Memory B cell (primary cell): Measurements from ENCODE around the gene ARHGAP6.

Experiments used
- ATAC-seq: fragments of 150-1000 bp; cut with Tn5 transposase; 2 replicates; pipeline ENCODE4 v1.10.0; 2021; ENCODE audit warnings: low read depth, mild to moderate bottlenecking, moderate library complexity
- DNase-seq, 2 donors: peaks; one replicate each; pipeline ENCODE4 v3.0.0; 2022; ENCODE audit warnings: low spot score in 2 of 2
- H3K27ac Mint-ChIP-seq: one replicate; pipeline ENCODE4 v1.8.0; 2022; ENCODE audit warnings: mild to moderate bottlenecking, moderate library complexity, mixed read lengths
- H3K27me3 Mint-ChIP-seq: one replicate; pipeline ENCODE4 v1.8.0; 2022; ENCODE audit warnings: mixed read lengths
- H3K36me3 Mint-ChIP-seq: one replicate; pipeline ENCODE4 v1.8.0; 2022; ENCODE audit warnings: mild to moderate bottlenecking, mixed read lengths
- H3K4me1 Mint-ChIP-seq: one replicate; pipeline ENCODE4 v1.8.0; 2022; ENCODE audit warnings: mixed read lengths
- H3K4me3 Mint-ChIP-seq: one replicate; pipeline ENCODE4 v1.8.0; 2022; ENCODE audit warnings: mild to moderate bottlenecking, moderate library complexity, mixed read lengths
- H3K9me3 Mint-ChIP-seq: one replicate; pipeline ENCODE4 v1.8.0; 2022; ENCODE audit warnings: mixed read lengths

The ARHGAP6 gene

DNA sequence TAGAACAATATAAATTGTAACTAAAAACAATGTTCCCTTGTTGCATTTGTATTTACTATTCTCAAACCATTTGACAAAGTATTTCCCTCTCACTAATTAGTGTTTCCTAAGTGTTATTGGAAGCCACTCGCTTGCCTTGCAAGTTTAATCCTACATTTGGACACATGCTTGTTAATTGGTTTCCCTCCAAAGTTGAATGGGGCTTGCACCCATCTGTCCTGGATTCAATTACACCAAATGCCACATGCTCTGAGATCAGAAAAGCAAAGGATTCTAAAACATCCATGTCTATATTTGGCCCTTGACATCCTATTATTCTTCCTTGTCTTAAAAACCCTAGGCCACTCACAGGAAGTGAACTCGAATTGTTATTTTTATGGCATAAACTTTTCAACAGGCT is 225.9 kb downstream of the ARHGAP6 start:
- Mint-ChIP-seq H3K9me3 (no peaks in the 10 kb centered on the region), H3K4me3 (no peak overlapping the region), H3K4me1 (peaks cover 3% of the 10 kb centered on the region), H3K27ac (no peak overlapping the region), H3K27me3 (peaks cover 6% of the 10 kb centered on the region), H3K36me3 (no peaks in the 10 kb centered on the region)
- no peak for ATAC-seq
- DNase-seq, result no peak

DNA sequence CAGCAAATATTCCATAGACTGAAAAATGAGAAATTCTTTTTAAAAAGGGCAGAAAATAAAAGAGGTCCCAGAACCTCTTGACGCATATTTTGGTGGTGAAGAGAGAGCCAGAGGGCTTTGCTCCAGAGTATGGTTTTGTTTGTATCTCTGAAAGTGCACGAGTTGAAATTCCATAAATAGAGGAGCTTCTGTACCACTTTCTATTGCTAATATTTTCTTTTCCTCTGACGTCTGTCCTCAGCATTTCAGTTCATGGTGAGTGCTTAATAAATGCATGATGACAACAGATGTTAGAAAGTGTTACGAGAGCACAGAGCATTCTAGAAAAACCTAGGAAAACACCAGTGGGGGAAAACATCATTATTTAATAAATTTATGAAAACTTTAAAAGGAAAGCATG is 227.0 kb downstream of the ARHGAP6 start:
- ATAC-seq (no peak), DNase-seq (no peak)
- H3K27me3 Mint-ChIP-seq, result peaks cover 6% of the 10 kb centered on the region
- no peaks in the 10 kb centered on the region for H3K36me3 Mint-ChIP-seq
- no peak overlapping the region for H3K4me3 Mint-ChIP-seq
- no peak overlapping the region for H3K27ac Mint-ChIP-seq
- H3K9me3 Mint-ChIP-seq, result no peaks in the 10 kb centered on the region
- no peaks in the 10 kb centered on the region for H3K4me1 Mint-ChIP-seq

DNA sequence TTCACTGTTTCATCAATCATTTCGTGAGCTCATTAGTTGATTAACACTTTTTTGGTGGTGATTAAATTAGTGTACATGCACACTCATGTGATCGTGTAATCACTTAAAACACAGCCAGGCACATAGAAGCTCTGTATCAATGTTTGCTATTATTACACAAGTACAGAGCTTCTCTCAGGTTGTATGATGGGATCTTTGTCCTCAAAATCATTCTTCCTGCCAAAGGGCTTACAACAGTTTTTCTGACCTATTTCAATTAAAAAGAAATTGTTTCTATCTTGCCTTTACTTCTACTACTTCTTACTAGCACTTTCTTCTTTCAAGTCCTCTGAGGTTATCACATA is 227.4 kb downstream of the ARHGAP6 start:
- Mint-ChIP-seq H3K27me3 (peaks cover 6% of the 10 kb centered on the region), H3K4me3 (no peak overlapping the region), H3K36me3 (no peaks in the 10 kb centered on the region), H3K4me1 (no peaks in the 10 kb centered on the region), H3K9me3 (no peaks in the 10 kb centered on the region), H3K27ac (no peak overlapping the region)
- DNase-seq, result no peak
- no peak for ATAC-seq

DNA sequence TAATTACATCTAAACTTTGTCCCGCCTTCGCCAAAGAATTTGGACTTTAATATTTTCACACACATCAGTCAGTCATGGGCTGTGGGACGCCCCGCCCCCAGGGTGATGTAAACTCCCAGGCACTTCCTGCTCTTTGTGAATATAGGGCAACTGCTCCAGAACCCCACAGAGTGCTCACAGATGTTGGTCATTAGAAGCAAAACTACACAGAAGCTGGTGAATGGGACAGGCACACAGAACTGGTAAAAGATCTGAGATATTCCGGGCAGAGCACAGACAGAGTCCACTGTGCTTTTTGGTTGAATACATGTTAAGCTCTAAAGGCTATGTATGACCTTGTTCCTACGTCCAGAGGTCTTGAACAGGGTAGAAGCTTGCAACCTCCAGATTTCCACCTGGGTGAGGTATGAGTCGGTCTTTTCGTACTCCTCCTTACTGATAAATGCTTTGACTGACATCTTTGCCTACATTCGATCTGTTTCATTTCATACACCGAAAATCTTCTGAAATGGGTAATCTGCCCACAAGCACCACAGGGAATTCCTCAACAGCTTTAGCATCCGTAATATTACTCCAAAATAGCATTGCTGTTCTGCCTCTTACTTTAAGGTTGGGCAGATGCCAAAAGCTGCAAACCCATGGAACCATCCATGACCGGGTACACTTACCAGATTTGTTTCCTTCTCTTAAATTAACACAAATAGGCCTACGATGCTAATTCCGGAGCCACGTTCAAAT is 227.9 kb downstream of the ARHGAP6 start:
- peaks cover 6% of the 10 kb centered on the region for H3K27me3 Mint-ChIP-seq
- ATAC-seq (no peak), DNase-seq (no peak)
- H3K27ac Mint-ChIP-seq, result no peak overlapping the region
- no peaks in the 10 kb centered on the region for H3K36me3 Mint-ChIP-seq
- no peaks in the 10 kb centered on the region for H3K4me1 Mint-ChIP-seq
- no peaks in the 10 kb centered on the region for H3K9me3 Mint-ChIP-seq
- H3K4me3 Mint-ChIP-seq, result no peak overlapping the region

DNA sequence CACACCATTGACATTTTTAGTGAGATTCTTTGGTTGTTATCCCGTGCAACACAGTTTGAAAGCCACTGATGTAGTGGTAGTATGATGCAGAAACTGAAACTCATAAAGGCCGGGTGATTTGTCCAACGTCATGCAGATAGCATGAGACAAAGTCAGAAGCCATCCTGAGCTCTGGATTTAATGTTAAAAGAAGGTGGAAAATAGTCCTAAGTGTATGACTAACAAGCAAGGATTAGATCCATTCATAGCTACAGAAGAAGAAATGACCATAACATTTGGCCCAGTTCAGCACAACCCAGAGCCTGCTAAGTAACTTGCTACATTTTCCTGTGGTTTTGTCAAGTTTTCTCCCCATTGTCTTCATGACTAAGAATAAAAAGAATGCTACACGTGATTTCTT is 230.2 kb downstream of the ARHGAP6 start:
- H3K4me1 Mint-ChIP-seq, result no peaks in the 10 kb centered on the region
- H3K4me3 Mint-ChIP-seq, result no peak overlapping the region
- no peaks in the 10 kb centered on the region for H3K36me3 Mint-ChIP-seq
- DNase-seq, result no peak
- no peaks in the 10 kb centered on the region for H3K9me3 Mint-ChIP-seq
- no peak for ATAC-seq
- no peak overlapping the region for H3K27ac Mint-ChIP-seq
- peaks cover 6% of the 10 kb centered on the region for H3K27me3 Mint-ChIP-seq

DNA sequence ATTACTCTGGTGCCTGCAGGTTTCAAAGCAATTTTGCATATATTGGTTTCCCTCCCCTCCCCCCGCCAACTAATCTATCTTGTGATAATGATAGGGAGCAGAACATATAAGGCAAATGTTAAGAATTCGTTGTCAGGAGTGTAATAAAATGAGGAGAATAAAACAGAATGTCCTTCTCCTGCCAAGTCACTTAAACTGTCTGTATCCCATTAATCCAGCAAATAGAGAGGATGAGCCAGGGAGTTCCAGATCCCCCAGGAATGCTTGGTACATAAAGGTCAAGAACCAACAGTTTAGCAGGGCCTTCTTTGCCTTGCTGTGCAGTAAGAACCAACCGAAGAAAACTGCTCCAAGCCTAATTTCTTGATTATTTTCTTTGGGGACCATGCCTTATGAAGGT is 231.1 kb downstream of the ARHGAP6 start:
- Mint-ChIP-seq H3K27me3 (peaks cover 2% of the 10 kb centered on the region), H3K27ac (no peak overlapping the region), H3K36me3 (no peaks in the 10 kb centered on the region), H3K9me3 (no peaks in the 10 kb centered on the region), H3K4me3 (no peak overlapping the region), H3K4me1 (no peaks in the 10 kb centered on the region)
- DNase-seq (no peak), ATAC-seq (no peak)

DNA sequence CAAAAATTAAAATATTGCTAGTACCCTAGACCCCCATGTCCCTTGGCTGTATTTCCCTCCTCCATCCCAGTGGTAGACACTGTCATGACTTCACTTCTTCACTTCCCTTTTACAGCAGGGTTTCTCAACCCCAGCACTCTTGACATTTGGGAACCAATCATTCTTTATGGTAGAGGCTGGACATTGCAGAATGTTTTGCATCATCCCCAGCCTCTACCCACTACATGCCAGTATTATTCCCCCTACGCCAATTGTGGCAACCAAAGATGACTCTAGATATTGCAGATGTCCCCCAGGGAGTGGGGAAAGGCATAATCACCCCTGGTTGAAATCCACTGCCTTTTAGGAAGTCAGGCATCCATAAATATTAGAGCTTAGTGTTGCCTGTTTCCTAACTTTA is 233.9 kb downstream of the ARHGAP6 start:
- Mint-ChIP-seq H3K36me3 (no peaks in the 10 kb centered on the region), H3K4me3 (no peak overlapping the region), H3K27ac (no peak overlapping the region), H3K4me1 (peaks cover 2% of the 10 kb centered on the region), H3K27me3 (no peaks in the 10 kb centered on the region), H3K9me3 (no peaks in the 10 kb centered on the region)
- no peak for ATAC-seq
- DNase-seq, result no peak

DNA sequence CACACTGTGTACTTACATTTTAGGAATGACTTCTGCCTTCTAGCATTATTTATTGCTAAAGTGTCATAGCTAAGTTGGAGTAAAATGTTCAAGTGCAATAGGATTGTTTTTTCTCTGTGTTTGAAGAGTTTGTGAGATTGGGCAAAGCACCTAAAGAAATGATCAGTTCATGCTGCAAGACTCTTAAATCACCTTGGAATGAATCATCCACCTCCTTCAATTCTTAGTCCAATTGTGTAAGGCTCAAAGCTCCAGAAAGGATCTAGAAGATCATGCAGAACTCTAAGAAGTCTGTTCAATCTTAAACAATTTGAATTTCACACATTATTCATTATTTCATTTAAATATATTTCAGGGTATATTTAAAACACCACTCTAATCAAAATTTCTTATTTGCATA is 235.4 kb downstream of the ARHGAP6 start:
- no peaks in the 10 kb centered on the region for H3K27me3 Mint-ChIP-seq
- no peak for DNase-seq
- ATAC-seq, result no peak
- peaks cover 8% of the 10 kb centered on the region for H3K4me1 Mint-ChIP-seq
- H3K9me3 Mint-ChIP-seq, result no peaks in the 10 kb centered on the region
- no peak overlapping the region for H3K4me3 Mint-ChIP-seq
- H3K36me3 Mint-ChIP-seq, result no peaks in the 10 kb centered on the region
- no peak overlapping the region for H3K27ac Mint-ChIP-seq

DNA sequence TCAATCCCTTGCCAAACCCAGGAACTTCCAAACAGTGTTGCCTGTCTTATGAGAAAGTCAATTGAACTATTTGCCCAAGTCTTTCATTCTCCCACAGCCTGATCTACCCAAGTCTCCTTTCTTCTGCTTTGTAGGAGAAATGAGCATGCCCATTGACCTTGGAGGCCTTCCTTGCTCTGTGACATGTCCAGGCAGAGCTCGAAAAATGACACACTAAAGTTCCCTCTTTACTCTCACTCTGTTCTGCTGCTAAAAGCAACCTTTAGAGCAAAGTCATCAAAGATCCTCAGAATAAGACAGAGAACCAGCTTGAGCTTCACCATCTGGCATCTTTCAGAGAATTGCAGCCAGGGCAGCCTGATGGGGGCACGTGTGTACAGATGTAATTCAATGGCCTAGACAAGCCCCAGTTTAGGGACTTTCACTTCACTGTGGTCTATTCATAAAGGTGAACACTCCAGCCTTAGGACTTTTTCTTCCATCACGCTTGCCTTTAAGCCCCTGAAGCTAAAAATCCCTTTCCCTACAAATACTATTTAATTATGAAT is 236.1 kb downstream of the ARHGAP6 start:
- H3K27me3 Mint-ChIP-seq, result no peaks in the 10 kb centered on the region
- no peak for ATAC-seq
- no peaks in the 10 kb centered on the region for H3K9me3 Mint-ChIP-seq
- H3K27ac Mint-ChIP-seq, result peak overlapping the region; percentile 47
- H3K4me3 Mint-ChIP-seq, result peak overlapping the region; percentile 14
- H3K4me1 Mint-ChIP-seq, result peaks cover 8% of the 10 kb centered on the region
- H3K36me3 Mint-ChIP-seq, result no peaks in the 10 kb centered on the region
- DNase-seq, result no peak

DNA sequence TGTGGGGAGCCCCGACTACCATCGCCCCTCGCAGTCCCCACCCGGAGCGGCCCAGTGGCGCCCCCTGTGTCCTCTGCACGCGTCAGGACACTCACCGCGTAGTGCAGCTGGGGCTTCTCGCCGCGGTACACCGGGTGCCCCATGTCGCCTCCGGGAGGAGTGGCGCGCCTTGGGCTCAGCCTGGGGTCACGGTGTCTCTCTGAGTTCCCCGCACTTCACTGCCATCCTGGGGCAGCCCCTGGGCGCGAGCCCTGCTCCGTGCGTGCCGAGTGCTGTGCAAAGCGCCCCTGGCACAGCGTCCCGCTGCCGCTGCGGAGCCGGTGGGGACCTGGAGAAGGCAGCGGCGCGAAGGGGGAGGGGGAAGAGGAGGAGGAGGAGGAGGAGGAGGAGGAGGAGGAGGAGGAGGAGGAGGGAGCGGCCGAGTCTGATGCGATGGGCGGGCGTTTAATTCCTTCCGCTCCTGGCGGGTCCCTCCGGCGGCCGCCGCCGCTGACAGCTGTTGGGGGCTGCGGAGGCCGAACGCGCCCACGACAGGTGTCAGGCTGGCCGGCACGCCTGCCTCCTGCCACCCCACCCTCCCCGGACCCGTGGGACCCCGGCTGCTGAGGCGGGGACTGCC is 238.2 kb downstream of the ARHGAP6 start:
- no peaks in the 10 kb centered on the region for H3K27me3 Mint-ChIP-seq
- H3K4me1 Mint-ChIP-seq, result peaks cover 16% of the 10 kb centered on the region
- ATAC-seq (peak; percentile 86), DNase-seq (peak; percentile 33 to 49)
- H3K4me3 Mint-ChIP-seq, result peak overlapping the region; percentile 81
- no peaks in the 10 kb centered on the region for H3K9me3 Mint-ChIP-seq
- no peaks in the 10 kb centered on the region for H3K36me3 Mint-ChIP-seq
- H3K27ac Mint-ChIP-seq, result peak overlapping the region; percentile 42

DNA sequence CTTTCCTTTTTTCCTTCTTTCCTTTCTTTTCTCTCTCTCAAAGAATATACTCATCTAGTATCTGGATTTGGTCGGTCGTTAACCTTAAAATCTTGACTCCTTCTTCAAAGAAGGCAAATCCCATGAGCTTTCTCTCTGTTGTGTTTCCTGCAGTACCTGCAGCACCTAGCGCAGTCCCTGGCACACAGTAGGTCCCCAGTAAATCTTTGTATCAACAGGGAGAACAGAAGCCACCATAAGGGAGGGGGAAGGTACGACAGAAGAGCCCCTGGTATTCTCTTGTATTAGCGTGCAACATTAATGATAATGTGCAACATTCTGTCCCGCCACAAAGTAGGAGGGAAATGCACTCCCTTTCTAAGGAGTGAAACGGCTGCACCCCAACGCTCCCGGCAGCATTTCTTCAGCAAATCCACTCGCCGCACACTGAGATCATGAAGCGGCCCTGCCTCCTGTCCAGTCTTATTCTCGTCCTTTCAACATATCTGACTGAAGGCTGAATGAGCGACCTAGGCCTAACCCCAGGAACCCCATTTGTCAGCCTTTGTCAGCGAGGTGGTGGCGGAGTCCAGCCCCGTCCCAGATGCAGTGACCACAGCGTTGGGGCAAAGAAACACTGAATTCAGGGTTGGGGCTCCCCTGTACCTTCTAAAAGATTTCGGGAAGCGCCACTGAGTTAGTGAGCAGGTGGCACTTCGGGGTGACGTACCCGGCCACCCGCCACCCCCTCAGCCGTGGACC is 238.8 kb downstream of the ARHGAP6 start:
- Mint-ChIP-seq H3K36me3 (no peaks in the 10 kb centered on the region), H3K4me3 (peak overlapping the region; percentile 81), H3K4me1 (peaks cover 22% of the 10 kb centered on the region), H3K27me3 (no peaks in the 10 kb centered on the region), H3K9me3 (no peaks in the 10 kb centered on the region), H3K27ac (peak overlapping the region; percentile 42)
- ATAC-seq, result no peak
- no peak for DNase-seq

DNA sequence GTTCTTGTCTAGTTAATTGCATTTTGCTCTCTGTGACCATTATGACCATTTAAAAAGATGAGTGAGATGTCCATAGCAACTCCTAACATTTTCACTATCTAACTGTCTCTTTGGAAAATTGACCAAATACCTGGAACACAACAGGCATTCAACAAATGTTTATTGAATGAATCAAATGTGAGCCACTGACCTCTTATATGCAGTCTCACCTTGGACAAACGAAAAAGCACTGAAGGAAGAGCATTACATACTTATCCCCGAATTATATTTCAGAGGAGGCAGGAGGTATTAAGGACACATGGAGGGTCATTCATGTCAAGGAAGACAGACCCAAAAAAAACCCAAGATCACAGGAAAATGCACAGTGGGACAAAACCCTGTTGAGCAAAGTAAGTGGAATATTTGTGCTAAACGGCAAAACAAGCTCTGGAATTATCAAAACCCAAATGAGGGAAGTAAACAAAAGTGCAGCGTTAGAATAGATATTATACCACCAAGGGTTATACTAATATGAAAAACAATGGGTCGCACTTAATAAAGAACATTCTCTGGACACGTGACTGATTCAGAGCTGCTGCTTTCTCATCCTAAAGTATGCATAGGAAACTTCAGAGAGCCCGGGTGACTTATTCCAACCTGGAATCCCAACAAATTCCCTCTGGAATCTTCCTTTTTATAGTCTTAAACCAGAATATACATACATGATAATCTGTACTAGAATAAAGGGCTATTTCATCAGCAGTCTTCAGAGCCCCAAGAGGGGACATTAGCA is 240.6 kb downstream of the ARHGAP6 start:
- Mint-ChIP-seq H3K27me3 (no peaks in the 10 kb centered on the region), H3K4me1 (peaks cover 22% of the 10 kb centered on the region), H3K36me3 (no peaks in the 10 kb centered on the region), H3K27ac (peak overlapping the region; percentile 46), H3K4me3 (no peak overlapping the region), H3K9me3 (no peaks in the 10 kb centered on the region)
- ATAC-seq (no peak), DNase-seq (no peak)

DNA sequence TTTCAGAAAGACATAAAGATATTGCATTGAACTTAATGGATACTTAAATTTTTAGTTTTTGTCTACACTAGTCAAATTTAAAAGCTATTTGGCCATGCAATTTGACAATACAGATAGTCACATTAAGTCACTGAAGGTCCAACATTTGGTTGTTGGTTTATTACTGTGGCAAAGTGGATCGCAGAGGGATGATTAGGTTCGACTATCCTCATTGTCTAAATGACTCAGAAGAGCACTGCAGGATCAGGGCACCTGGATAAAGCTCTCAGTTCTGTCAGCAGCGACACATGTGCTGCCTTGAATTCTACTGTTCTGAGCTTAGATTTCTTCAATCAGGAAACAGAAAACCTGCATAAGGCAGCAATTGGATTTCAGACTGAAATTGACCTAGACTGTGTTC is 241.8 kb downstream of the ARHGAP6 start:
- Mint-ChIP-seq H3K4me3 (no peak overlapping the region), H3K27ac (peak overlapping the region; percentile 46), H3K36me3 (no peaks in the 10 kb centered on the region), H3K9me3 (no peaks in the 10 kb centered on the region), H3K4me1 (peaks cover 22% of the 10 kb centered on the region), H3K27me3 (no peaks in the 10 kb centered on the region)
- no peak for DNase-seq
- no peak for ATAC-seq

DNA sequence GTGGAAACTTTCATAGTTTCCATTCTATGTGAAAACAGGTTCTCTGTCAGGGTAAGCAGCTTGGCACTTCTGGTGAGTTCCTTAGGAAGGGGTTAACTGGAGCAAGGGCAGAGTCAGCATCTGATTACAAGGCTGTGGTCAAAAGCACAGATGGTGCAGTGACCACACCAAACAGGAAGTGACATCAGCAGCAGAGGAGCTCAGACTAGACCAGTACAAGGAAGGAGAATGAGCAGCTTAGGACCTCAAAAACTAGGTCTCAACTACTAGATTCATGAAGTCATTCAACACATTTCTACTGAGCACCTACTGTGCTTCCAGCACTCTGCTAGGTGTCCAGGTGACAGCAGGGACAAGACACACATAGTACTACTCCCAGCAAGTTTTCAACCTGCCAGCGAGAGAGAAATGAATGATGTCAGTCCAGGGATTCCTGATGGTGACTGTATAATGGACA is 242.3 kb downstream of the ARHGAP6 start:
- Mint-ChIP-seq H3K36me3 (no peaks in the 10 kb centered on the region), H3K4me3 (no peak overlapping the region), H3K27ac (peak overlapping the region; percentile 65), H3K27me3 (no peaks in the 10 kb centered on the region), H3K9me3 (no peaks in the 10 kb centered on the region), H3K4me1 (peaks cover 22% of the 10 kb centered on the region)
- no peak for DNase-seq
- peak; percentile 24 for ATAC-seq
